HepG2 (cell line): ENCODE results near the gene XAF1. TPM values are rescaled to one million over a fixed set of nuclear protein-coding genes. Genes with fewer than 3 reads are reported as not detected.

Experiments
- ARNT2 ChIP-seq: sonication (generic); formaldehyde crosslinking; IDR thresholded peaks from 2 replicates; pipeline ENCODE4 v1.8.0; 2022; ENCODE audit warnings: mild to moderate bottlenecking, low read depth, missing genetic modification reagents, moderate library complexity
- BATF2 ChIP-seq: sonication (generic); formaldehyde crosslinking; IDR thresholded peaks from 2 replicates; pipeline ENCODE4 v1.8.0; 2022; ENCODE audit warnings: mild to moderate bottlenecking, missing genetic modification reagents, moderate library complexity
- EP300 ChIP-seq, 3 experiments: sonication (generic) in 1 of 3; formaldehyde crosslinking in 1 of 3; IDR thresholded peaks; 2 replicates each; pipeline versions ENCODE4 v1.5.1 to v1.6.1; 2011 to 2020; ENCODE audit warnings: low read depth in 2 of 3, low read length in 2 of 3, borderline replicate concordance in 1 of 3, improper control_type of control experiment in 1 of 3, mild to moderate bottlenecking in 1 of 3, missing genetic modification reagents in 1 of 3, moderate library complexity in 1 of 3
- HCFC1 ChIP-seq: fragments of 150-350 bp; IDR thresholded peaks from 2 replicates; pipeline ENCODE4 v1.6.1; 2014; ENCODE audit warnings: low read depth, low read length
- MBD4 ChIP-seq: IDR thresholded peaks from 2 replicates; pipeline ENCODE4 v1.6.1; 2012; ENCODE audit warnings: low read length, inconsistent platforms, borderline replicate concordance
- MIER2 ChIP-seq: IDR thresholded peaks from 2 replicates; pipeline ENCODE4 v1.6.1; 2016; ENCODE audit warnings: missing biosample characterization, missing genetic modification reagents
- NRL ChIP-seq: sonication (generic); formaldehyde crosslinking; IDR thresholded peaks from 2 replicates; pipeline ENCODE4 v1.5.0; 2020; ENCODE audit warnings: missing genetic modification reagents, mild to moderate bottlenecking, moderate library complexity, borderline replicate concordance
- PHF20 ChIP-seq: sonication (generic); formaldehyde crosslinking; IDR thresholded peaks from 2 replicates; pipeline ENCODE4 v1.5.0; 2020; ENCODE audit warnings: mild to moderate bottlenecking, missing genetic modification reagents
- PLSCR1 ChIP-seq: sonication (generic); formaldehyde crosslinking; IDR thresholded peaks from 2 replicates; pipeline ENCODE4 v1.5.0; 2020; ENCODE audit warnings: missing genetic modification reagents, mild to moderate bottlenecking, borderline replicate concordance
- REST ChIP-seq, 2 experiments: IDR thresholded peaks; 2 replicates each; pipeline ENCODE4 v1.6.1; 2011 to 2012; ENCODE audit warnings: low read length in 2 of 2, borderline replicate concordance in 1 of 2, low read depth in 1 of 2, mild to moderate bottlenecking in 1 of 2, moderate library complexity in 1 of 2
- RXRB ChIP-seq: IDR thresholded peaks from 2 replicates; pipeline ENCODE4 v1.6.1; 2016; ENCODE audit warnings: borderline replicate concordance, missing genetic modification reagents, missing compliant biosample characterization
- SKI ChIP-seq: fragments of 450-650 bp; IDR thresholded peaks from one replicate; pipeline ENCODE4 v1.6.1; 2018; ENCODE audit warnings: mild to moderate bottlenecking; ENCODE audit not compliant: partially characterized antibody
- TBX3 ChIP-seq: fragments of 450-650 bp; IDR thresholded peaks from 2 replicates; pipeline ENCODE4 v1.6.1; 2017; ENCODE audit warnings: antibody characterized with exemption, mild to moderate bottlenecking, inconsistent platforms, borderline replicate concordance
- THAP9 ChIP-seq: sonication (generic); formaldehyde crosslinking; IDR thresholded peaks from 2 replicates; pipeline ENCODE4; 2020; ENCODE audit warnings: missing genetic modification reagents, mild to moderate bottlenecking, borderline replicate concordance
- ZNF232 ChIP-seq: sonication (generic); formaldehyde crosslinking; IDR thresholded peaks from 2 replicates; pipeline ENCODE4 v1.4.0; 2020; ENCODE audit warnings: missing genetic modification reagents, borderline replicate concordance
- ZNF343 ChIP-seq: sonication (generic); formaldehyde crosslinking; IDR thresholded peaks from 2 replicates; pipeline ENCODE4 v1.4.0; 2020; ENCODE audit warnings: mild to moderate bottlenecking, missing genetic modification reagents
- ZNF354B ChIP-seq: sonication (generic); formaldehyde crosslinking; IDR thresholded peaks from 2 replicates; pipeline ENCODE4 v1.8.0; 2022; ENCODE audit warnings: mild to moderate bottlenecking, missing genetic modification reagents
- ZNF564 ChIP-seq: sonication (generic); formaldehyde crosslinking; IDR thresholded peaks from 2 replicates; pipeline ENCODE4 v1.8.1; 2023; ENCODE audit warnings: mild to moderate bottlenecking, missing genetic modification reagents
- ZNF75D ChIP-seq: sonication (generic); formaldehyde crosslinking; IDR thresholded peaks from 2 replicates; pipeline ENCODE4 v1.8.1; 2023; ENCODE audit warnings: missing genetic modification reagents, mild to moderate bottlenecking, borderline replicate concordance
- ZNF782 ChIP-seq: sonication (generic); formaldehyde crosslinking; IDR thresholded peaks from 2 replicates; pipeline ENCODE4 v1.4.0; 2020; ENCODE audit warnings: missing genetic modification reagents, mild to moderate bottlenecking, borderline replicate concordance
- ZSCAN9 ChIP-seq: IDR thresholded peaks from 2 replicates; pipeline ENCODE4 v1.6.1; 2016; ENCODE audit warnings: borderline replicate concordance
- polyA plus RNA-seq, 8 experiments: library from polyadenylated mRNA; depleted of rRNA in 3 of 8; stranded (reverse) in 7 of 8; unstranded in 1 of 8; fragments of >200 nt; fragmentation: Illumina TruSeq in 4 of 8; extraction: Trizol in 4 of 8; gene quantifications; 2 replicates each; pipeline versions ENCODE4 v1.2.1 to v1.2.3, GENCODE V29; 2011 to 2016; ENCODE audit warnings: low read depth in 4 of 8, missing spikeins in 1 of 8, mixed read lengths in 1 of 8; ENCODE audit not compliant: insufficient read depth in 1 of 8
- total RNA-seq, 5 experiments: library from RNA; depleted of rRNA; stranded (reverse); fragments of >200 nt; fragmentation: Illumina TruSeq; extraction: Trizol; gene quantifications; 2 replicates each; pipeline ENCODE4 v1.2.3, GENCODE V29; 2016; ENCODE audit warnings: low read depth in 1 of 5

Gene XAF1
- total and polyA plus RNA-seq, 2 of the 13 experiments (the other 11 are each of a cell fraction or from before 2014, with no cell fraction given), result 1.2 to 2.4 TPM

GRCh38 chr17:6711081-6711674 lies 44.7 kb upstream of the XAF1 start (continued):
- TF ChIP-seq ZNF564, result no peak; the same call in 1 of the 2 replicates
- no peak for TF ChIP-seq HCFC1
- TF ChIP-seq PHF20, result no peak; the same call in 1 of the 2 replicates
- no peak for TF ChIP-seq TBX3
- peak; percentile 38; the same call in 1 of the 2 replicates for TF ChIP-seq RXRB (CRISPR knock-in tag)
- TF ChIP-seq ARNT2 (CRISPR knock-in tag), result no peak
- TF ChIP-seq ZNF782, result 0 out of 2 replicates have a peak, but pooled peaks have one; percentile 51
- TF ChIP-seq SKI, result no peak
- no peak for TF ChIP-seq ZSCAN9 (CRISPR knock-in tag)
- 0 out of 4 replicates have a peak, but pooled peaks of 1 of the 2 experiments have one; percentile 15 for TF ChIP-seq EP300 (IDR thresholded peaks at IDR 0.05; ENCODE audit: low read depth in 2 of 2, low read length in 2 of 2)
- TF ChIP-seq EP300 (CRISPR knock-in tag; IDR thresholded peaks at IDR 0.05; ENCODE audit: borderline replicate concordance), result peak; percentile 58; the same call in 1 of the 2 replicates
- no peak for TF ChIP-seq NRL (CRISPR knock-in tag)
- no peak for TF ChIP-seq MIER2
- TF ChIP-seq REST (IDR thresholded peaks at IDR 0.05; ENCODE audit: borderline replicate concordance in 1 of 2, low read depth in 1 of 2, low read length in 2 of 2), result no peak
- TF ChIP-seq THAP9, result no peak
- TF ChIP-seq PLSCR1 (CRISPR knock-in tag), result no peak
- no peak for TF ChIP-seq BATF2
- peak; percentile 48; the same call in 1 of the 2 replicates for TF ChIP-seq MBD4
- peak; percentile 37; the same call in 1 of the 2 replicates for TF ChIP-seq ZNF343 (CRISPR knock-in tag)
- no peak for TF ChIP-seq ZNF75D (CRISPR knock-in tag)
- no peak for TF ChIP-seq ZNF232
- no peak for TF ChIP-seq ZNF354B
